Fibroblast of mammary gland (primary cell): ENCODE data around the gene PJVK.
"Not testable (repeated sequence)": the region's sequence is repeated elsewhere in the genome, so short reads cannot be mapped to it uniquely, and the experiment has no call there.

Experiments
- DNase-seq: peaks from one replicate; pipeline ENCODE4 v3.0.0-alpha.2; 2010; ENCODE audit warnings: low read depth
- H3K4me3 ChIP-seq: 2 replicates; pipeline ENCODE4 v1.5.1; 2011; ENCODE audit warnings: low read depth, mild to moderate bottlenecking, low read length, moderate library complexity; ENCODE audit not compliant: control insufficient read depth
- TF ChIP-seq, protein P1 (sequence below): conservative IDR thresholded peaks from 2 replicates; pipeline ENCODE4 v1.5.1; 2011; ENCODE audit warnings: low read depth, low read length, inconsistent platforms; ENCODE audit not compliant: control insufficient read depth, insufficient read depth

PJVK gene, protein sequence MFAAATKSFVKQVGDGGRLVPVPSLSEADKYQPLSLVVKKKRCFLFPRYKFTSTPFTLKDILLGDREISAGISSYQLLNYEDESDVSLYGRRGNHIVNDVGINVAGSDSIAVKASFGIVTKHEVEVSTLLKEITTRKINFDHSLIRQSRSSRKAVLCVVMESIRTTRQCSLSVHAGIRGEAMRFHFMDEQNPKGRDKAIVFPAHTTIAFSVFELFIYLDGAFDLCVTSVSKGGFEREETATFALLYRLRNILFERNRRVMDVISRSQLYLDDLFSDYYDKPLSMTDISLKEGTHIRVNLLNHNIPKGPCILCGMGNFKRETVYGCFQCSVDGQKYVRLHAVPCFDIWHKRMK

DNA sequence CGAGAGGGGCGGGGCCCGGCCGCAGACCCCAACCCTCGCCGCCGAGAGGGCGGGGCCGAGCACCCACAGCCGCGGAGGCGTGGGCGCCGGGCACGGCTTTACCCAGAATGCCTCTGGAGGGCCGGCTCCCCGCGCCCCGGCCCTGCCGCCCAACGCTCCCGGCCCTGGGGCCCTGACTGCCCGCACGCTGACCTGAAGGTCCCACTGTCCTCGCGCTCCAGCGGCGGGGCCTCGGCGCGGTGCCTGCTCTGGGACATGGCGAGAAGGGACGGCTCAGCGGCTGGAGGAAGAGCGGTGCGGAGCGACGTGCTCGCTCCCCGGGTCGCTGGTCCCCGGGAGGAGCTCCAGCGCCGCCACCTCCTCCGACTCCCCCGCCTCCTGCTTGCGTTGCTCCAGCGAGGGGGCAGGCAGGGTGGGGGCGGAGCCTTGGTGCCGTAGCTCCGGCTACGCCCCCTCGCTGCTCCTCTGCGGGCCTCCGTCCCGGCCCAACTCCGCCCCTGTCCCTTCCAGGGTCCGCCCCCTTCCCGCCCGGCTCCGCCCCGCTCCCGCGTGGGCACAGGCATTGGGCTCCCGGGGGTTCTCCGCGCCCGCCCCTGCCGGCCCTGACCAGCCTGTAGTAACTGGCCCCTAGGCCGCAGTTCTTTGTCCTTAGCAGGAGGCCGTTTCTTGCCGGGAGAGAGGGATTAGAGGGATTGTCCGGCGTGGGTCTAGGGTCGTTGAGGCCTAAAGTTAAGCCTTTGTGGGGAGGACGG is at the start of gene PJVK, which contains the start of gene PRKRA:
TSS of gene PJVK (plus strand) at position 605 of the 752 bp plus-strand sequence. CDS start 2,032 bp downstream, outside the sequence.
TSS of gene PRKRA (minus strand) at position 402 of the 752 bp plus-strand sequence. CDS start at position 257, 145 bp downstream.
- DNase-seq = peak; percentile 96
- H3K4me3 ChIP-seq = peak within 1 kb of the TSS; percentile 84
- TF ChIP-seq, protein P1, sequence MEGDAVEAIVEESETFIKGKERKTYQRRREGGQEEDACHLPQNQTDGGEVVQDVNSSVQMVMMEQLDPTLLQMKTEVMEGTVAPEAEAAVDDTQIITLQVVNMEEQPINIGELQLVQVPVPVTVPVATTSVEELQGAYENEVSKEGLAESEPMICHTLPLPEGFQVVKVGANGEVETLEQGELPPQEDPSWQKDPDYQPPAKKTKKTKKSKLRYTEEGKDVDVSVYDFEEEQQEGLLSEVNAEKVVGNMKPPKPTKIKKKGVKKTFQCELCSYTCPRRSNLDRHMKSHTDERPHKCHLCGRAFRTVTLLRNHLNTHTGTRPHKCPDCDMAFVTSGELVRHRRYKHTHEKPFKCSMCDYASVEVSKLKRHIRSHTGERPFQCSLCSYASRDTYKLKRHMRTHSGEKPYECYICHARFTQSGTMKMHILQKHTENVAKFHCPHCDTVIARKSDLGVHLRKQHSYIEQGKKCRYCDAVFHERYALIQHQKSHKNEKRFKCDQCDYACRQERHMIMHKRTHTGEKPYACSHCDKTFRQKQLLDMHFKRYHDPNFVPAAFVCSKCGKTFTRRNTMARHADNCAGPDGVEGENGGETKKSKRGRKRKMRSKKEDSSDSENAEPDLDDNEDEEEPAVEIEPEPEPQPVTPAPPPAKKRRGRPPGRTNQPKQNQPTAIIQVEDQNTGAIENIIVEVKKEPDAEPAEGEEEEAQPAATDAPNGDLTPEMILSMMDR = no peak

DNA sequence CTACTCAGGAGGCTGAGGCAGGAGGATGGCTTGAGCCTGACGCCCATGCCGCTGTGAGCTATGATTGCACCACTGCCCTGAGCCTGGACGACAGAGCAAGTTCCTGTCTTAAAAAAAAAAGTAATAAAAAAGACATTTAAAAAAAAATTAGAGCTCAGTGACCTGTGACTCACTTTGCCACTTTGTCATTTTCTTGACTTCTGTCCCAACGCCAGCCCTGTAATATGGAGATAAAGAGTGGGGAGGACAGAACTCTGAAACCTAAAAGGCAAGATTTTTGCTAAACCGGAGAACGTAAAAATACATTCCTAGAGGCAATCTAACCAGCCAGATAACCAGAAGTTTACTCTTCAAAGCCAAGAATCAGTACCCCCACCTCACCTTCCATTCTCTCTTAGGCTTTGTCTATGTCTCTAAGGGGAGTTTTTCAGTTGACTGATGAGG is 49.2 kb upstream of the PJVK start:
- H3K4me3 ChIP-seq = no peak overlapping the region
- TF ChIP-seq, protein P1 = no peak
- DNase-seq = no peak

DNA sequence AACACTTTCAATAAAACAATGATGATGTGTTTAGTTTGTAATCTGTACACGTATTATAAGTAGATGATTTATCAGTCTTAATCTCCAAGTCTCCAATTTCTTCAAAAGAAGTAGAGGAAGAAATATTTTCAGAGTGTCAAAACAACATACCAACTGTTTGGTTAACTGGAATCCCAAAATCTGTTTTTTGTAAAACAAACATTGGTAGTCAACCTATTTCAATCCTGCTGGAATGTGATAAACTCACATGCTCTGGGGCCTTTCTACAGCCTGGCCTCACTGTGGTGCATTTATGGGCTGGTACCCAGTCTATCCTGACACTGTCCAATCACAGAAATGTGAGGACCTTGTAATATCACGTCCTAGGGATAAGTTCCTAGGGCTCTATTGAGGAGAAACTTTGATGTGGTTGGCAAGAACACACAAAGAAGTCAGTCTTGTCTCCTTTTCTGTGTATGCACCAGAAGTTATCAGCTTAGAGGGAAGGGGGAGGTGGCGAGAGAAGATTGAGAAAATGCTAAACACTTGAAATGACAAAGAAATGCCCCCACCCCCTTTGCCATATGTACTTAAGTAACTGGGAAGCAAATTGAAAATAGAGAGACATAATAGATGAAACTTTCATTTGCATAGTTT is 47.4 kb upstream of the PJVK start:
- no peak for DNase-seq
- TF ChIP-seq, protein P1 = no peak
- H3K4me3 ChIP-seq = no peak overlapping the region

DNA sequence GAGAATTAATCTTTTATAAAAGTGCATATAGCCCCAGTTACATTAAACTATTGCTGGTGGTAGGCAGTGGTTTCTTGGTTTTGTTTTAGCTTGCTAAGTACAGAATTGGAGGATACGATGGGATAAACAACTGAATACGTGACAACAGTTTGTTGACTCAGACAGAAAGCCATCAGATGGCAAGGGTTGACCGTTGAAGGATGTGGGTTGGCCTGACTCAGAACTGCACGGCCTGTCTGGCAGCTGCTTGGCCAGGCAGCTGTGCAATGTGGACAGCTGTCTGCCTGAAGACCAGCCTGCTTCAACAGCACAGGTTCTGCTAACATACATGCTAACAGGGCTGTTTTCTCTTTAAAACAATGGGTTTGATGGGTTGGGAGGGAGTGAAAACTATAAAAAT is 46.8 kb upstream of the PJVK start:
- TF ChIP-seq, protein P1 = no peak
- DNase-seq = peak; percentile 90
- H3K4me3 ChIP-seq = no peak overlapping the region

DNA sequence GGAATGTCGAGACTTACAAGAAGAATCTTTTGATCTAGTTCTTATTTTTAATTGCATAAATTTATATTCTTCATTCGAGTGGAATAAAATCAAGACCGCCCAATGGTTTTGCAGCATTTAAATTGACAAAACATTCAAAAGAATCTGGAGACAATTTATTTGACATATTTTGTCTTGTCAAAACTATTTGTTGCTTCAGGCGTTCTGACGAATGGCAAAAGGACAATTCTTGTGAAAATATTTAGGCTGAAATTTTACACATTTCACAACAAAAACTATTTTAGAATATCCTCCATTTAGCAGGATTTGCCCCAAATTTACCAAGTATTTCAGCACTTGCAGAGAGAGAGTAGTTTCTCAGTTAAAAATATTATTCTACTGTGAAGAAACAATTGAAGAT is 41.9 kb upstream of the PJVK start:
- TF ChIP-seq, protein P1 = no peak
- DNase-seq = no peak
- H3K4me3 ChIP-seq = no peak overlapping the region

DNA sequence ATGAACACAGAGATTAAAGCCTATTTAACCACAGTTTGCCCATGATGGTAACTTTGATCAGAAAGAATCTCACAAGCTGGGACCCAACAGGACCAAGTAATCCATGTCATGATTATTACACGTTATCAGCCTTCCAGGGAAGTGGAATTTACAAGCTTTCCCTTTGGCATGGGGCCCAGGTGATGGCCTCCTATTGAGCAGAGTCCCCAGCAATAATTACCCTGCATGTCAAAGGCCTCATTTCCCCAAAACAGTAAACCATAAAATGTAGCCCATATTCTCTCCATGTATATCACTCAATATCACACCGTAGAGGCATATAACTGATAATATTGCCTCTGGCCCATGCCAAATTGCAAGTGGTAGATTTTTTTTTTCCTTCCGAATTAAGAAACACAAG is 39.1 kb upstream of the PJVK start:
- no peak overlapping the region for H3K4me3 ChIP-seq
- no peak for DNase-seq
- TF ChIP-seq, protein P1 = no peak

DNA sequence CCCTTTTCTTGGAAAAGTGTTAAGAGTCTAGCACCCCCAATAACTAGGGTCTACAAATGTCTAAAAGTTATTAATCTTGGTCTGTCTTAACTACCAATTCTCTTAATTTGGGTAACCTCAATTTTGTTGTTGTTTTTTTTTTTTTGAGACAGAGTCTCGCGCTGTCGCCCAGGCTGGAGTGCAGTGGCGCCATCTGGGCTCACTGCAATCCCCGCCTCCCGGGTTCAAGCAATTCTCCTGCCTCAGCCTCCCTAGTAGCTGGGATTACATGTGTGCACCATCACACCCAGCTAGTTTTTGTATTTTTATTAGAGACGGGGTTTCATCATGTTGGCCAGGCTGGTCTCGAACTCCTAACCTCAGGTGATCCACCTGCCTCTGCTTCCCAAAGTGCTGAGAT is 38.7 kb upstream of the PJVK start:
- DNase-seq, H3K4me3 ChIP-seq: not testable (repeated sequence)
